ENCODE data around the gene RALY.

Gene RALY

GRCh38 chr20:34079818-34080217 lies 86.1 kb downstream of the RALY start:
- Mint-ChIP-seq H3K4me1 (peaks cover 18% of the 10 kb centered on the region), H3K27me3 (ENCODE audit: low read depth) (no peaks in the 10 kb centered on the region), H3K36me3 (ENCODE audit: low read depth) (peaks cover 51% of the 10 kb centered on the region), H3K27ac (no peak overlapping the region), H3K4me3 (no peak overlapping the region), H3K9me3 (no peaks in the 10 kb centered on the region)
- no peak for TF ChIP-seq CTCF (IDR thresholded peaks at IDR 0.05; ENCODE audit: unreplicated experiment in 3 of 3)

DNA sequence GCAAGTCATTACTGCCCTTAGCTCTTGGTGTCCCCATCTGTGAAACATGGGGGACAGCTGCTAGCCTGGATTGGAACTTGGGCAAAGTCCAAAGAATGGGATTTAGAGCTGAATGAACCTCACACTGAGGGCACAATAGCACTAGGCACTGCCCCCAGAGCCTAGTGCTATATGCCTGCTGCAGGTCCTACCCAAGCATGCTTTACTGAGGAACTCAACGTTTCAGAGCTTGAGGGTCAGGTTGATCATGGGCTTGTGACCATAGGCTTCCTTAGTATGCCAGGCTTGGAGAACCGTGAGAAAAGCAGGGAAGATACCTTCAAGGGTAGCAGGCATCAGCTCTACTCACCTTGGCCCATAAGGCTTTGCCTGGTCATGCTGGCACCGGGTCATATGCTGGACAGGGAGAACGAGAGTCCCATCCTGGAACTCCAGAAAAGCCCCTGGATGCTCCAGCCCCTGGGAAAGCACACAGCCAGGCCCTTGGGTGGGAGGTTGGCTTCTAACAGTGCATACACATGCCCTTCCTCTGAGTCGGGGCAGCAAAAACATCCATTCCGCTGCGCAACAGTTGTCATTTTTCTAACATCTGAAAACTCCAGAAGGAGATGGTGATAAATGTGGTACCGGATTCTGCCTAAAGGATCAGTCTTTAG lies 88.6 kb downstream of the RALY start:
- Mint-ChIP-seq H3K27ac (no peak overlapping the region), H3K36me3 (ENCODE audit: low read depth) (peaks cover 58% of the 10 kb centered on the region), H3K4me3 (no peak overlapping the region), H3K9me3 (no peaks in the 10 kb centered on the region), H3K4me1 (peaks cover 18% of the 10 kb centered on the region), H3K27me3 (ENCODE audit: low read depth) (no peaks in the 10 kb centered on the region)
- TF ChIP-seq CTCF (IDR thresholded peaks at IDR 0.05; ENCODE audit: unreplicated experiment in 3 of 3), result no peak

DNA sequence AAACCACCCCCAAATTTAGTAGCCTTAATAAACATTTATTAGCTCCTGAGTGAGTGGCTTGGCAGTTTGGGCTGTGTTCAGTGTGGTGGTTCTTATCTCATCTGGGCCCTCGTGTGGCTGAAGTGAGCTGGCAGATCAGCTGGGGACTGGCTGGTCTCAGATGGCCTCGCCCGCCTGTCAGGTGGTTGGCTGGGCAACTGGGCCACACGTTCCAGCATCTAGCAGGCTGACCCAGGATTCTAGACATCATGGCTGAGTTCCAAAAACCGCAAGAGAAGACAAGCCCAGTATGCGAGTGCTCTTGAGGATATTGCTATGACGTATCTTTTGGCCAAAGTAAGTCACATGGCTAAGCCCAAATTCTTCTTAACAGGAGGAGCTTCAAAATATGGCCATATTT lies 89.4 kb downstream of the RALY start:
- TF ChIP-seq CTCF (IDR thresholded peaks at IDR 0.05; ENCODE audit: unreplicated experiment in 3 of 3), result no peak
- H3K36me3 Mint-ChIP-seq (ENCODE audit: low read depth), result peaks cover 64% of the 10 kb centered on the region
- no peaks in the 10 kb centered on the region for H3K9me3 Mint-ChIP-seq
- H3K27ac Mint-ChIP-seq, result no peak overlapping the region
- H3K4me3 Mint-ChIP-seq, result no peak overlapping the region
- peaks cover 18% of the 10 kb centered on the region for H3K4me1 Mint-ChIP-seq
- H3K27me3 Mint-ChIP-seq (ENCODE audit: low read depth), result no peaks in the 10 kb centered on the region

DNA sequence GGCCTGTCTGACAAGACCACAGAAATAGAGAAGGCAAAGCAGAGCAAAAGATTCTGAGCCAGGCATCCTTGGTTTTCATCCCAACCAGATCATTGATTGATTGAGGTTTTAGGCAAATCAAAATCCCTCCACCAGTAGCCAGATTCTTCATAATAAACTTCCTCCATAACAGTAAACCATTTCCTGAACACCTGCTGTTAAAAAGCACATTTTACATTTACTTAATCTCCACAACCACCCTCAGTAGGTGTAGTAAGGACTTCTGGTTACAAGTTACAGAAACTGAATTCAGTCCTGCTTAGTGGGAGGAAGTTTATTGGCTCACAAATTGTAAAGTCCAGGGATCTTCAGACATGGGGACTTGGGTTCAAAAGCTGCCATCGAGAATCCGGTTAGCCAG lies 90.1 kb downstream of the RALY start:
- Mint-ChIP-seq H3K4me3 (no peak overlapping the region), H3K4me1 (peaks cover 18% of the 10 kb centered on the region), H3K27me3 (ENCODE audit: low read depth) (no peaks in the 10 kb centered on the region), H3K27ac (no peak overlapping the region), H3K36me3 (ENCODE audit: low read depth) (peaks cover 66% of the 10 kb centered on the region), H3K9me3 (no peaks in the 10 kb centered on the region)
- TF ChIP-seq CTCF (IDR thresholded peaks at IDR 0.05; ENCODE audit: unreplicated experiment in 3 of 3), result no peak

- H3K36me3 Mint-ChIP-seq (ENCODE audit: low read depth), result peaks cover 66% of the 10 kb centered on the region
- no peak for TF ChIP-seq CTCF (IDR thresholded peaks at IDR 0.05; ENCODE audit: unreplicated experiment in 3 of 3)
- H3K27me3 Mint-ChIP-seq (ENCODE audit: low read depth), result no peaks in the 10 kb centered on the region
- no peak overlapping the region for H3K27ac Mint-ChIP-seq
- peaks cover 18% of the 10 kb centered on the region for H3K4me1 Mint-ChIP-seq
- H3K9me3 Mint-ChIP-seq, result no peaks in the 10 kb centered on the region
- H3K4me3 Mint-ChIP-seq, result no peak overlapping the region
Measured at GRCh38 chr20:34084227-34084923, 90.7 kb downstream of the RALY start.
